ENCODE measurements around the gene ERLIN1.

ERLIN1 gene

GRCh38 chr10:100175875-100176274 lies 10.0 kb downstream of the ERLIN1 start:
- TF ChIP-seq CTCF (IDR thresholded peaks at IDR 0.05; ENCODE audit: low read length) (no peak), EZH2phosphoT487 (IDR thresholded peaks at IDR 0.05; ENCODE audit: low read length) (no peak), EZH2 (optimal IDR thresholded peaks at IDR 0.05; ENCODE audit: low read depth, low read length) (no peak)
- peaks cover 9% of the 10 kb centered on the region; the same call in 1 of the 2 replicates for H3K36me3 ChIP-seq (replicated peaks; ENCODE audit: insufficient read depth, low read length)
- no peak overlapping the region for H3K4me3 ChIP-seq (ENCODE audit: low read length)
- H2AFZ ChIP-seq (ENCODE audit: low read length): no peak overlapping the region
- no peaks in the 10 kb centered on the region for H3K4me1 ChIP-seq (ENCODE audit: low read length)
- no peaks in the 10 kb centered on the region for H3F3A ChIP-seq (ENCODE audit: insufficient read depth, low read length)
- H3K9me3 ChIP-seq (replicated peaks; ENCODE audit: insufficient read depth, low read length): no peaks in the 10 kb centered on the region
- H3K27ac ChIP-seq (ENCODE audit: low read length): no peak overlapping the region
- H3K9me2 ChIP-seq (replicated peaks; ENCODE audit: insufficient read depth, low read length): no peaks in the 10 kb centered on the region
- H3K79me2 ChIP-seq (ENCODE audit: low read length): peaks cover 48% of the 10 kb centered on the region
- H4K20me1 ChIP-seq (ENCODE audit: insufficient read depth, low read length): no peaks in the 10 kb centered on the region
- no peak overlapping the region for H3K4me2 ChIP-seq (ENCODE audit: low read depth, low read length)
- DNase-seq: no peak
- no peak overlapping the region for H3K9ac ChIP-seq (ENCODE audit: low read length)
- H3K27me3 ChIP-seq (replicated peaks; ENCODE audit: insufficient read depth, low read length): no peaks in the 10 kb centered on the region

GRCh38 chr10:100174699-100175677 lies 10.8 kb downstream of the ERLIN1 start:
- Histone ChIP-seq H2AFZ (ENCODE audit: low read length) (no peak overlapping the region), H3K36me3 (replicated peaks; ENCODE audit: insufficient read depth, low read length) (peaks cover 9% of the 10 kb centered on the region; the same call in 1 of the 2 replicates), H3K27me3 (replicated peaks; ENCODE audit: insufficient read depth, low read length) (no peaks in the 10 kb centered on the region), H3K4me3 (ENCODE audit: low read length) (no peak overlapping the region), H3K9me3 (replicated peaks; ENCODE audit: insufficient read depth, low read length) (no peaks in the 10 kb centered on the region), H3K27ac (ENCODE audit: low read length) (no peak overlapping the region), H3K79me2 (ENCODE audit: low read length) (peaks cover 44% of the 10 kb centered on the region), H3K9ac (ENCODE audit: low read length) (no peak overlapping the region), H3K4me1 (ENCODE audit: low read length) (no peaks in the 10 kb centered on the region), H3K4me2 (ENCODE audit: low read depth, low read length) (no peak overlapping the region), H3K9me2 (replicated peaks; ENCODE audit: insufficient read depth, low read length) (no peaks in the 10 kb centered on the region), H4K20me1 (ENCODE audit: insufficient read depth, low read length) (no peaks in the 10 kb centered on the region), H3F3A (ENCODE audit: insufficient read depth, low read length) (no peaks in the 10 kb centered on the region)
- no peak for DNase-seq
- TF ChIP-seq EZH2phosphoT487 (IDR thresholded peaks at IDR 0.05; ENCODE audit: low read length) (no peak), CTCF (IDR thresholded peaks at IDR 0.05; ENCODE audit: low read length) (no peak), EZH2 (optimal IDR thresholded peaks at IDR 0.05; ENCODE audit: low read depth, low read length) (no peak)

- no peak overlapping the region for H3K4me3 ChIP-seq (ENCODE audit: low read length)
- no peak overlapping the region for H3K4me2 ChIP-seq (ENCODE audit: low read depth, low read length)
- no peaks in the 10 kb centered on the region for H3K4me1 ChIP-seq (ENCODE audit: low read length)
- TF ChIP-seq EZH2phosphoT487 (IDR thresholded peaks at IDR 0.05; ENCODE audit: low read length): no peak
- no peak for TF ChIP-seq EZH2 (optimal IDR thresholded peaks at IDR 0.05; ENCODE audit: low read depth, low read length)
- no peak for TF ChIP-seq CTCF (IDR thresholded peaks at IDR 0.05; ENCODE audit: low read length)
- DNase-seq: no peak
- H2AFZ ChIP-seq (ENCODE audit: low read length): no peak overlapping the region
- H3K27me3 ChIP-seq (replicated peaks; ENCODE audit: insufficient read depth, low read length): no peaks in the 10 kb centered on the region
- H3K9me2 ChIP-seq (replicated peaks; ENCODE audit: insufficient read depth, low read length): no peaks in the 10 kb centered on the region
- H3K79me2 ChIP-seq (ENCODE audit: low read length): peaks cover 35% of the 10 kb centered on the region
- H4K20me1 ChIP-seq (ENCODE audit: insufficient read depth, low read length): no peaks in the 10 kb centered on the region
- no peak overlapping the region for H3K9ac ChIP-seq (ENCODE audit: low read length)
- H3K27ac ChIP-seq (ENCODE audit: low read length): no peak overlapping the region
- H3K9me3 ChIP-seq (replicated peaks; ENCODE audit: insufficient read depth, low read length): no peaks in the 10 kb centered on the region
- H3K36me3 ChIP-seq (replicated peaks; ENCODE audit: insufficient read depth, low read length): peaks cover 9% of the 10 kb centered on the region; the same call in 1 of the 2 replicates
- H3F3A ChIP-seq (ENCODE audit: insufficient read depth, low read length): no peaks in the 10 kb centered on the region
Observed at GRCh38 chr10:100173035-100173434, 12.8 kb downstream of the ERLIN1 start.

Data from MM.1S (cell line).